Lung (tissue), 12 donors: ENCODE results near the gene XRCC1. TPM values are rescaled to one million over a fixed set of nuclear protein-coding genes. Genes with fewer than 3 reads are reported as not detected.
"Not testable (repeated sequence)": the region's sequence is repeated elsewhere in the genome, so short reads cannot be mapped to it uniquely, and the experiment has no call there.

Experiments
- ATAC-seq: fragments of 200-7000 bp; cut with Tn5 transposase; one replicate; pipeline ENCODE4 v1.9.1; 2020; ENCODE audit warnings: moderate number of reproducible peaks; ENCODE audit not compliant: insufficient read depth, low FRiP score
- DNase-seq, 3 donors: peaks; one replicate each; pipeline ENCODE4 v3.0.0-alpha.2; 2013 to 2017
- H3K27ac ChIP-seq, 2 donors: one replicate each; pipeline ENCODE4 v1.5.1; 2013; ENCODE audit warnings: mild to moderate bottlenecking in 2 of 2, moderate library complexity in 2 of 2, control low read depth in 1 of 2, inconsistent platforms in 1 of 2, low read depth in 1 of 2, low read length in 1 of 2
- H3K27me3 ChIP-seq, 3 donors: one replicate each; pipeline ENCODE4 v1.5.1; 2013; ENCODE audit warnings: low read length in 2 of 3; ENCODE audit not compliant: control insufficient read depth in 3 of 3, insufficient read depth in 3 of 3
- H3K36me3 ChIP-seq, 4 donors: one replicate each; pipeline ENCODE4 v1.5.1; 2013; ENCODE audit warnings: low read length in 4 of 4, mild to moderate bottlenecking in 1 of 4, moderate library complexity in 1 of 4; ENCODE audit not compliant: control insufficient read depth in 4 of 4, insufficient read depth in 4 of 4
- H3K4me1 ChIP-seq, 5 donors: one replicate each; pipeline ENCODE4 v1.5.1; 2013; ENCODE audit warnings: low read length in 5 of 5, mild to moderate bottlenecking in 2 of 5, moderate library complexity in 1 of 5; ENCODE audit not compliant: control insufficient read depth in 5 of 5, insufficient read depth in 5 of 5
- H3K4me3 ChIP-seq: one replicate; pipeline ENCODE4 v1.5.1; 2013; ENCODE audit warnings: mild to moderate bottlenecking, control low read depth, moderate library complexity
- H3K9ac ChIP-seq, 2 donors: one replicate each; pipeline ENCODE4 v1.5.1; 2013; ENCODE audit warnings: low read length in 2 of 2, control low read depth in 1 of 2; ENCODE audit not compliant: insufficient read depth in 1 of 2
- H3K9me3 ChIP-seq, 4 donors: one replicate each; pipeline ENCODE4 v1.5.1; 2013; ENCODE audit warnings: low read length in 3 of 4, mild to moderate bottlenecking in 1 of 4, moderate library complexity in 1 of 4; ENCODE audit not compliant: control insufficient read depth in 4 of 4, insufficient read depth in 3 of 4
- WGBS, 2 donors: extraction: QIAGEN DNeasy Blood & Tissue Kit; methylation state at CpG; one replicate each; pipeline ENCODE4 v1.1.7; 2013; 5-methylcytosine and 5-hydroxymethylcytosine counted together
- polyA plus RNA-seq, 2 donors: library from polyadenylated mRNA; stranded (reverse); fragments of 200-250 nt; gene quantifications; one replicate each; pipeline ENCODE4 v1.2.1, GENCODE V29; 2013
- total RNA-seq, 2 donors: library from RNA; depleted of rRNA in 1 of 2; stranded (reverse); fragments of >200 nt in 1 of 2; gene quantifications; one replicate each; pipeline ENCODE4 v1.2.1, GENCODE V29; 2014 to 2021
- TF ChIP-seq, protein P1 (sequence below): IDR thresholded peaks from 2 replicates; pipeline ENCODE4 v1.5.1; 2012; ENCODE audit warnings: mild to moderate bottlenecking; ENCODE audit errors: control extremely low read depth, extremely low read depth
- donor health status: control.
- donor health status: control.
- donor health status: Bipolar disorder and iron deficiency.
- donor health status: healthy.
- donor health status: DM: yes; HTN: yes; CAD: no.

XRCC1 gene
- total and polyA plus RNA-seq, 4 donors = 15.4 to 32.2 (median 24.5) TPM

GRCh38 chr19:43551399-43552197 lies 23.7 kb downstream of the XRCC1 start:
- WGBS, 2 donors = 94 to 95% methylated on average over 23 of the region's 23 CpGs

DNA sequence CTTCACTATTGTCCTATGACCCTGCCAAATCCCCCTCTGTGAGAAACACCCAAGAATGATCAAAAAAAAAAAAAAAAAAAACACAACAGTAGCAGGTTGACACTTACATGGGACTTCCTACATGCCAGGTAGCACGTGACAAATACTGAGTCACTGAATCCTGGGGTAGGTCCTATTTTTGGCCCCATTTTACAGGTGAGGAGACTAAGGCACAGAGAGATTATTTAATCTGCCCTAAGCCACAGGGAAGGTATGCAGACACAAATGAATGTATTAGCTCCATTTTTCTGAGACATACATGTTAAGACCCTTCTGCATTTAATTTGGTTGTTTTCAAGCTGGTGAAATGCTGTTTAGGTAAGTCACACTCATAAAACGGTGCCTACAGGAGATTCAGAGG lies 26.6 kb downstream of the XRCC1 start:
- peaks cover 10 to 42% (median 26%) of the 10 kb centered on the region in 4 donors for H3K36me3 ChIP-seq

More at GRCh38 chr19:43551399-43552197, 23.7 kb downstream of the XRCC1 start:
- H3K27me3 ChIP-seq = no peaks in the 10 kb centered on the region
- H3K9me3 ChIP-seq = peaks cover 0 to 1% (median 0%) of the 10 kb centered on the region in 4 donors
- no peak for ATAC-seq
- no peak overlapping the region for H3K4me3 ChIP-seq
- no peak overlapping the region for H3K9ac ChIP-seq
- no peak overlapping the region for H3K27ac ChIP-seq
- peaks cover 10 to 36% (median 31%) of the 10 kb centered on the region in 4 donors for H3K36me3 ChIP-seq
- TF ChIP-seq, protein P1, sequence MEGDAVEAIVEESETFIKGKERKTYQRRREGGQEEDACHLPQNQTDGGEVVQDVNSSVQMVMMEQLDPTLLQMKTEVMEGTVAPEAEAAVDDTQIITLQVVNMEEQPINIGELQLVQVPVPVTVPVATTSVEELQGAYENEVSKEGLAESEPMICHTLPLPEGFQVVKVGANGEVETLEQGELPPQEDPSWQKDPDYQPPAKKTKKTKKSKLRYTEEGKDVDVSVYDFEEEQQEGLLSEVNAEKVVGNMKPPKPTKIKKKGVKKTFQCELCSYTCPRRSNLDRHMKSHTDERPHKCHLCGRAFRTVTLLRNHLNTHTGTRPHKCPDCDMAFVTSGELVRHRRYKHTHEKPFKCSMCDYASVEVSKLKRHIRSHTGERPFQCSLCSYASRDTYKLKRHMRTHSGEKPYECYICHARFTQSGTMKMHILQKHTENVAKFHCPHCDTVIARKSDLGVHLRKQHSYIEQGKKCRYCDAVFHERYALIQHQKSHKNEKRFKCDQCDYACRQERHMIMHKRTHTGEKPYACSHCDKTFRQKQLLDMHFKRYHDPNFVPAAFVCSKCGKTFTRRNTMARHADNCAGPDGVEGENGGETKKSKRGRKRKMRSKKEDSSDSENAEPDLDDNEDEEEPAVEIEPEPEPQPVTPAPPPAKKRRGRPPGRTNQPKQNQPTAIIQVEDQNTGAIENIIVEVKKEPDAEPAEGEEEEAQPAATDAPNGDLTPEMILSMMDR = no peak
- no peaks in the 10 kb centered on the region for H3K4me1 ChIP-seq
- DNase-seq = no peak

GRCh38 chr19:43547926-43548325 lies 27.4 kb downstream of the XRCC1 start:
- H3K36me3 ChIP-seq = peaks cover 10 to 43% (median 23%) of the 10 kb centered on the region in 4 donors
- not testable (repeated sequence) for H3K4me3 ChIP-seq

More for the DNA sequence above, 26.6 kb downstream of the XRCC1 start:
- WGBS, 2 donors = 86 to 93% methylated on average over 2 of the region's 2 CpGs
- no peaks in the 10 kb centered on the region for H3K4me1 ChIP-seq
- no peak overlapping the region for H3K4me3 ChIP-seq
- DNase-seq (no peak), ATAC-seq (no peak)
- TF ChIP-seq, protein P1 = no peak
- no peak overlapping the region for H3K27ac ChIP-seq
- H3K9me3 ChIP-seq = peaks cover 0 to 1% (median 0%) of the 10 kb centered on the region in 4 donors
- no peak overlapping the region for H3K9ac ChIP-seq
- H3K27me3 ChIP-seq = no peaks in the 10 kb centered on the region

GRCh38 chr19:43546581-43546980 lies 28.7 kb downstream of the XRCC1 start:
- no peaks in the 10 kb centered on the region for H3K4me1 ChIP-seq
- H3K36me3 ChIP-seq = peaks cover 5 to 42% (median 24%) of the 10 kb centered on the region in 4 donors
- no peak for DNase-seq
- H3K9ac ChIP-seq = no peak overlapping the region
- no peak for ATAC-seq
- TF ChIP-seq, protein P1 = no peak
- H3K9me3 ChIP-seq = no peaks in the 10 kb centered on the region
- no peaks in the 10 kb centered on the region for H3K27me3 ChIP-seq
- 96 to 98% methylated on average over 3 of the region's 3 CpGs for WGBS, 2 donors
- no peak overlapping the region for H3K27ac ChIP-seq
- no peak overlapping the region for H3K4me3 ChIP-seq

More at GRCh38 chr19:43547926-43548325, 27.4 kb downstream of the XRCC1 start:
- H3K27ac ChIP-seq, H3K9ac ChIP-seq, DNase-seq, H3K4me1 ChIP-seq, H3K9me3 ChIP-seq, H3K27me3 ChIP-seq, ATAC-seq: not testable (repeated sequence)
- 95 to 96% methylated on average over 9 to 20 of the region's 24 CpGs for WGBS, 2 donors
